HG03097 (cell line): ENCODE data around the gene ZC3H12D.
"Not testable (repeated sequence)": the region's sequence is repeated elsewhere in the genome, so short reads cannot be mapped to it uniquely, and the experiment has no call there.

Experiments
- ATAC-seq: cut with Tn5 transposase; IDR thresholded peaks from one replicate; pipeline ENCODE4 v1.9.1; 2021; ENCODE audit not compliant: unreplicated experiment, low FRiP score

Gene ZC3H12D

GRCh38 chr6:149484733-149485700 is at the start of gene ZC3H12D:
Gene ZC3H12D (minus strand): TSS chr6:149485014. CDS start chr6:149474543, 10,471 bp downstream.
- ATAC-seq = peak; percentile 49

GRCh38 chr6:149529650-149530049 is 44.8 kb upstream of the ZC3H12D start:
- no peak for ATAC-seq

- ATAC-seq = no peak
Measured at GRCh38 chr6:149515494-149515893, 30.7 kb upstream of the ZC3H12D start.

GRCh38 chr6:149513915-149514314 is 29.1 kb upstream of the ZC3H12D start:
- ATAC-seq = no peak

- no peak for ATAC-seq
Measured at GRCh38 chr6:149510793-149511512, 26.1 kb upstream of the ZC3H12D start.

GRCh38 chr6:149508485-149508884 is 23.7 kb upstream of the ZC3H12D start:
- no peak for ATAC-seq

- no peak for ATAC-seq
Measured at GRCh38 chr6:149503872-149504271, 19.1 kb upstream of the ZC3H12D start.

GRCh38 chr6:149503276-149503675 is 18.5 kb upstream of the ZC3H12D start:
- ATAC-seq = no peak

- ATAC-seq = no peak
Measured at GRCh38 chr6:149501768-149502167, 17.0 kb upstream of the ZC3H12D start.

- no peak for ATAC-seq
Measured at GRCh38 chr6:149501201-149501600, 16.4 kb upstream of the ZC3H12D start.

GRCh38 chr6:149500096-149500495 is 15.3 kb upstream of the ZC3H12D start:
- no peak for ATAC-seq

GRCh38 chr6:149499066-149499465 is 14.3 kb upstream of the ZC3H12D start:
- ATAC-seq = no peak

- no peak for ATAC-seq
Measured at GRCh38 chr6:149497365-149497764, 12.6 kb upstream of the ZC3H12D start.

GRCh38 chr6:149496597-149496996 is 11.8 kb upstream of the ZC3H12D start:
- ATAC-seq = not testable (repeated sequence)

- not testable (repeated sequence) for ATAC-seq
Measured at GRCh38 chr6:149495349-149496016, 10.7 kb upstream of the ZC3H12D start.

- peak; percentile 75 for ATAC-seq
Measured at GRCh38 chr6:149494810-149495209, 10.0 kb upstream of the ZC3H12D start.

GRCh38 chr6:149493761-149494320 is 9.0 kb upstream of the ZC3H12D start:
- no peak for ATAC-seq

- ATAC-seq = no peak
Measured at GRCh38 chr6:149492798-149493343, 8.1 kb upstream of the ZC3H12D start.

- ATAC-seq = no peak
Measured at GRCh38 chr6:149489967-149490366, 5.2 kb upstream of the ZC3H12D start.

GRCh38 chr6:149488815-149489214 is 4.0 kb upstream of the ZC3H12D start:
- ATAC-seq = no peak
